ENCODE data around the gene TCTA. TPM values are rescaled to one million over a fixed set of nuclear protein-coding genes. Genes with fewer than 3 reads are reported as not detected.

The TCTA gene
- total and polyA plus RNA-seq, 2 of the 8 experiments (the other 6 are each of a cell fraction or from before 2014, with no cell fraction given) = 6.2 to 11.0 TPM

DNA sequence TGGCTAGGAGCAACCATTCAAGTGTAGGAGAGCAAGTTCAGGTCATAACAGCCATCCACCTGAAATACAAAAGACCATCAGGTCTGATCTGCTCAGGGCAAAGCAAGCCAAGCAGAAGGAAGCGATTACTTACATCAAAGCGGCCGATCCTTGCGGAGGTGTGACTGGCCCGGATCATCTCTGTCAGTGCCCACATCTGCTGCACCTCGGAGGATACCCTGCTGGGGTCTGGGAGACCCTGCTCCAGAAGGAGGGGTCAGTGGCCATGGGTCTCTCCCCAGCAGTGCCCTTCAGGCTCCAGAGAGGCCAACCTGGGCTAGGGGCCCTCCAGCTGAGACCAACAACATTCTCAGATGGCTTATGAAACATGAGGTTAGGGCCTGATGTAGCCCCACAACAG lies 12.6 kb downstream of the TCTA start:
- Histone ChIP-seq H3K23ac (ENCODE audit: insufficient read length) (no peak overlapping the region), H3K4me1 (replicated peaks in 1 of 4; ENCODE audit: control insufficient read depth in 3 of 4, insufficient read depth in 4 of 4, low read length in 3 of 4) (peaks cover 6 to 10% (median 6%) of the 10 kb centered on the region in 4 experiments), H3K9ac (replicated peaks in 1 of 4; ENCODE audit: extremely low read depth in 1 of 4, low read depth in 3 of 4, low read length in 3 of 4) (no peak overlapping the region), H3K79me1 (ENCODE audit: low read depth, low read length) (peaks cover 4% of the 10 kb centered on the region; the same call in 1 of the 2 replicates), H3K4me3 (ENCODE audit: extremely low read depth in 1 of 4, insufficient read depth in 2 of 4, low read depth in 3 of 4, low read length in 4 of 4) (no peak overlapping the region), H2BK15ac (ENCODE audit: low read length) (no peak overlapping the region), H2BK20ac (ENCODE audit: low read length) (no peak overlapping the region), H3K9me3 (ENCODE audit: insufficient read depth in 2 of 2, low read depth in 1 of 2, low read length in 1 of 2) (no peaks in the 10 kb centered on the region), H3K4ac (replicated peaks; ENCODE audit: insufficient read length, low read depth, low read length) (no peak overlapping the region), H2BK120ac (replicated peaks; ENCODE audit: low read depth, low read length) (no peak overlapping the region), H2BK12ac (ENCODE audit: low read depth, low read length) (no peak overlapping the region), H3K4me2 (ENCODE audit: insufficient read depth in 1 of 2, low read depth in 2 of 2, low read length in 2 of 2) (no peak overlapping the region), H3K27me3 (replicated peaks in 1 of 4; ENCODE audit: control insufficient read depth in 3 of 4, extremely low read depth in 1 of 4, insufficient read depth in 3 of 4, low read length in 3 of 4) (0 out of 7 replicates have a peak, but pooled peaks cover 0 to 1% (median 0%) of the 10 kb centered on the region in 4 experiments), H3K18ac (ENCODE audit: extremely low read depth, low read length) (no peak overlapping the region), H4K20me1 (replicated peaks in 1 of 2; ENCODE audit: control insufficient read depth in 1 of 2, insufficient read depth in 2 of 2, low read length in 2 of 2) (peaks cover 0 to 2% of the 10 kb centered on the region in 2 experiments), H4K8ac (ENCODE audit: extremely low read depth, insufficient read depth, low read length) (no peak overlapping the region), H4K91ac (replicated peaks; ENCODE audit: insufficient read length, low read length) (no peak overlapping the region), H3K14ac (ENCODE audit: insufficient read length) (no peak overlapping the region), H2AFZ (ENCODE audit: low read length) (no peak overlapping the region), H4K5ac (ENCODE audit: insufficient read length, low read depth, low read length) (no peak overlapping the region), H2AK5ac (ENCODE audit: low read depth, low read length) (no peak overlapping the region), H3K36me3 (ENCODE audit: control insufficient read depth in 2 of 4, insufficient read depth in 4 of 4, low read length in 3 of 4) (no peaks in the 10 kb centered on the region; a peak in 1 of 8 replicates), H3K27ac (ENCODE audit: low read depth, low read length) (no peak overlapping the region), H3K79me2 (ENCODE audit: control insufficient read depth in 1 of 2, insufficient read depth in 2 of 2, low read length in 2 of 2) (peaks cover 0 to 7% of the 10 kb centered on the region in 2 experiments; a peak in 1 of 4 replicates), H3K23me2 (ENCODE audit: low read depth, low read length) (peaks cover 13% of the 10 kb centered on the region), H3K56ac (replicated peaks; ENCODE audit: insufficient read length, low read depth, low read length) (no peak overlapping the region), H2BK5ac (ENCODE audit: low read depth, low read length) (no peak overlapping the region)
- WGBS, 2 experiments (ENCODE audit: extremely low coverage in 1 of 2, insufficient coverage in 1 of 2, insufficient read length in 1 of 2, insufficient replicate concordance in 2 of 2, low coverage in 1 of 2, low lambda C conversion rate in 2 of 2, missing lambda C conversion rate in 1 of 2) = 91% methylated on average over 6 of the region's 6 CpGs; no CpG with 5 or more reads in 1 of the 2 experiments
- FAIRE-seq (no peak), DNase-seq (ENCODE audit: low read depth in 1 of 2, low spot score in 2 of 2) (no peak)
- POLR2A ChIA-PET (ENCODE audit: partially characterized antibody) = interaction anchor here (1.0 to 5.9 kb wide), 3 partner anchors 12 to 24 kb away, joined by 3 to 57 read pairs (median 9); partner anchors contain the start of genes RHOA and TCTA
- CTCF ChIA-PET (ENCODE audit: partially characterized antibody) = interaction anchor here (1.0 to 2.0 kb wide), 5 partner anchors 9 to 247 kb away, joined by 3 to 16 read pairs (median 3); no protein-coding TSS in a partner anchor
- TF ChIP-seq, protein P1, sequence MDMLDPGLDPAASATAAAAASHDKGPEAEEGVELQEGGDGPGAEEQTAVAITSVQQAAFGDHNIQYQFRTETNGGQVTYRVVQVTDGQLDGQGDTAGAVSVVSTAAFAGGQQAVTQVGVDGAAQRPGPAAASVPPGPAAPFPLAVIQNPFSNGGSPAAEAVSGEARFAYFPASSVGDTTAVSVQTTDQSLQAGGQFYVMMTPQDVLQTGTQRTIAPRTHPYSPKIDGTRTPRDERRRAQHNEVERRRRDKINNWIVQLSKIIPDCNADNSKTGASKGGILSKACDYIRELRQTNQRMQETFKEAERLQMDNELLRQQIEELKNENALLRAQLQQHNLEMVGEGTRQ (IDR thresholded peaks at IDR 0.05; ENCODE audit: low read length) = no peak
- TF ChIP-seq HDAC2 (IDR thresholded peaks at IDR 0.05; ENCODE audit: borderline replicate concordance in 1 of 2, low read depth in 2 of 2, low read length in 2 of 2) (no peak), RFX5 (IDR thresholded peaks at IDR 0.05; ENCODE audit: borderline replicate concordance, low read depth, low read length) (no peak), EZH2 (IDR thresholded peaks at IDR 0.05; ENCODE audit: low read depth, low read length, severe bottlenecking) (no peak), TCF12 (IDR thresholded peaks at IDR 0.05; ENCODE audit: low read depth, low read length) (no peak), EP300 (IDR thresholded peaks at IDR 0.05; ENCODE audit: borderline replicate concordance in 1 of 2, low read depth in 2 of 2, low read length in 2 of 2) (no peak), SRF (IDR thresholded peaks at IDR 0.05; ENCODE audit: low read depth, low read length) (no peak), CBX8 (IDR thresholded peaks at IDR 0.05; ENCODE audit: borderline replicate concordance, low read depth, low read length) (no peak), TBP (IDR thresholded peaks at IDR 0.05; ENCODE audit: low read depth, low read length) (no peak)
- TF ChIP-seq, protein P2, sequence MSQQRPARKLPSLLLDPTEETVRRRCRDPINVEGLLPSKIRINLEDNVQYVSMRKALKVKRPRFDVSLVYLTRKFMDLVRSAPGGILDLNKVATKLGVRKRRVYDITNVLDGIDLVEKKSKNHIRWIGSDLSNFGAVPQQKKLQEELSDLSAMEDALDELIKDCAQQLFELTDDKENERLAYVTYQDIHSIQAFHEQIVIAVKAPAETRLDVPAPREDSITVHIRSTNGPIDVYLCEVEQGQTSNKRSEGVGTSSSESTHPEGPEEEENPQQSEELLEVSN (IDR thresholded peaks at IDR 0.05) = no peak
- TF ChIP-seq, protein P3, sequence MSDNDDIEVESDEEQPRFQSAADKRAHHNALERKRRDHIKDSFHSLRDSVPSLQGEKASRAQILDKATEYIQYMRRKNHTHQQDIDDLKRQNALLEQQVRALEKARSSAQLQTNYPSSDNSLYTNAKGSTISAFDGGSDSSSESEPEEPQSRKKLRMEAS (IDR thresholded peaks at IDR 0.05) = no peak
